Panc1 (cell line): ENCODE measurements around the gene KCNAB1. TPM values are rescaled to one million over a fixed set of nuclear protein-coding genes. Genes with fewer than 3 reads are reported as not detected.

Experiments
- ATAC-seq: fragments of 200-7000 bp; cut with Tn5 transposase; 2 replicates; pipeline ENCODE4 v1.9.1; 2020; ENCODE audit warnings: mild to moderate bottlenecking, moderate library complexity
- BruUV-seq: library from RNA; stranded (reverse); fragments of 400-500 nt; replicated peaks from 2 replicates; lab custom pipeline; 2021; lab: Mats Ljungman, UMichigan
- CTCF ChIA-PET: fragments of 300-600 bp; sonication (Branson Sonifier 250); formaldehyde crosslinking; loops from one replicate; lab custom pipeline; 2022; ENCODE audit warnings: antibody characterized with exemption; lab: Charles Lee
- POLR2A ChIA-PET: fragments of 300-600 bp; sonication (Branson Sonifier 250); formaldehyde crosslinking; loops from one replicate; lab custom pipeline; 2022; ENCODE audit warnings: antibody characterized with exemption; lab: Charles Lee
- DNase-seq: peaks from one replicate; pipeline ENCODE4 v3.0.0-alpha.2; 2010; ENCODE audit warnings: low read depth, low spot score
- H3K27ac ChIP-seq: 2 replicates; pipeline ENCODE4 v1.5.1; 2011; ENCODE audit warnings: mild to moderate bottlenecking, low read length, inconsistent platforms
- H3K27me3 ChIP-seq: fragments of 200-500 bp; sonication (Bioruptor generic); 2 replicates; pipeline ENCODE4 v1.6.0; 2014; ENCODE audit warnings: low read length, inconsistent platforms; ENCODE audit not compliant: control insufficient read depth, insufficient read depth
- H3K36me3 ChIP-seq: fragments of 200-500 bp; sonication (Bioruptor generic); 2 replicates; pipeline ENCODE4 v1.5.1; 2014; ENCODE audit warnings: inconsistent platforms, mild to moderate bottlenecking, low read length, moderate library complexity; ENCODE audit not compliant: control insufficient read depth, insufficient read depth
- H3K4me1 ChIP-seq: 2 replicates; pipeline ENCODE4 v1.5.1; 2011; ENCODE audit warnings: inconsistent platforms, mild to moderate bottlenecking, low read length, moderate library complexity; ENCODE audit not compliant: control insufficient read depth, insufficient read depth
- H3K4me3 ChIP-seq, 2 experiments: 2 replicates each; pipeline ENCODE4 v1.5.1; 2011 to 2012; ENCODE audit warnings: low read depth in 2 of 2, low read length in 2 of 2, mild to moderate bottlenecking in 2 of 2, inconsistent platforms in 1 of 2, moderate library complexity in 1 of 2
- H3K9me3 ChIP-seq: fragments of 200-500 bp; sonication (Bioruptor generic); 2 replicates; pipeline ENCODE4 v1.5.1; 2014; ENCODE audit warnings: low read depth, mild to moderate bottlenecking, inconsistent platforms, low read length, moderate library complexity; ENCODE audit not compliant: control insufficient read depth, insufficient read depth
- POLR2AphosphoS5 ChIP-seq: IDR thresholded peaks from 2 replicates; pipeline ENCODE4 v1.6.1; 2012; ENCODE audit warnings: mild to moderate bottlenecking, low read depth, low read length, moderate library complexity
- REST ChIP-seq, 2 experiments: IDR thresholded peaks; 2 replicates each; pipeline ENCODE4 v1.6.1; 2011 to 2012; ENCODE audit warnings: low read depth in 2 of 2, control low read depth in 1 of 2, low read length in 1 of 2, mild to moderate bottlenecking in 1 of 2, moderate library complexity in 1 of 2; ENCODE audit not compliant: insufficient read depth in 1 of 2
- SIN3A ChIP-seq: IDR thresholded peaks from 2 replicates; pipeline ENCODE4 v1.6.1; 2012; ENCODE audit warnings: low read depth, mild to moderate bottlenecking, low read length, moderate library complexity, borderline replicate concordance; ENCODE audit not compliant: insufficient read depth
- TCF7L2 ChIP-seq: IDR thresholded peaks from 2 replicates; pipeline ENCODE4 v1.6.1; 2011; ENCODE audit warnings: mild to moderate bottlenecking, low read depth, low read length, inconsistent platforms
- in situ Hi-C: cut with HindIII; loops from 2 replicates; pipeline ENCODE4 v1.10.0; 2016; ENCODE audit warnings: low sequenced_read_pairs, low pct_unique_long_range_greater_than_20kb
- intact Hi-C: fragments of 100-400 bp; cut with micrococcal nuclease; formaldehyde crosslinking; loops from one replicate; pipeline ENCODE4 v1.10.0; 2022; ENCODE audit not compliant: unreplicated experiment
- total RNA-seq: library from RNA; stranded (reverse); gene quantifications from one replicate; pipeline ENCODE4 v1.2.1, GENCODE V29; 2021; ENCODE audit not compliant: unreplicated experiment
- TF ChIP-seq, protein P1 (sequence below): fragments of 450-650 bp; IDR thresholded peaks from 2 replicates; pipeline ENCODE4 v1.5.1; 2017; ENCODE audit warnings: mild to moderate bottlenecking

The KCNAB1 gene
- total RNA-seq, 1 experiment from 2014 or later = not detected

- no peak overlapping the region for H3K27ac ChIP-seq
- no peaks in the 10 kb centered on the region for H3K4me1 ChIP-seq
- DNase-seq (no peak), ATAC-seq (no peak)
- no peaks in the 10 kb centered on the region for H3K36me3 ChIP-seq
- ChIA-PET CTCF (no interaction called here), POLR2A (no interaction called here)
- no peaks in the 10 kb centered on the region for H3K9me3 ChIP-seq
- peaks cover 16% of the 10 kb centered on the region for H3K27me3 ChIP-seq
- intact Hi-C loops (no loop called here), in situ Hi-C loops (no loop called here)
- H3K4me3 ChIP-seq = no peak overlapping the region
- TF ChIP-seq POLR2AphosphoS5 (no peak), REST (IDR thresholded peaks at IDR 0.05; ENCODE audit: insufficient read depth in 1 of 2, low read depth in 2 of 2, low read length in 1 of 2) (no peak), SIN3A (no peak), TCF7L2 (no peak)
- TF ChIP-seq, protein P1, sequence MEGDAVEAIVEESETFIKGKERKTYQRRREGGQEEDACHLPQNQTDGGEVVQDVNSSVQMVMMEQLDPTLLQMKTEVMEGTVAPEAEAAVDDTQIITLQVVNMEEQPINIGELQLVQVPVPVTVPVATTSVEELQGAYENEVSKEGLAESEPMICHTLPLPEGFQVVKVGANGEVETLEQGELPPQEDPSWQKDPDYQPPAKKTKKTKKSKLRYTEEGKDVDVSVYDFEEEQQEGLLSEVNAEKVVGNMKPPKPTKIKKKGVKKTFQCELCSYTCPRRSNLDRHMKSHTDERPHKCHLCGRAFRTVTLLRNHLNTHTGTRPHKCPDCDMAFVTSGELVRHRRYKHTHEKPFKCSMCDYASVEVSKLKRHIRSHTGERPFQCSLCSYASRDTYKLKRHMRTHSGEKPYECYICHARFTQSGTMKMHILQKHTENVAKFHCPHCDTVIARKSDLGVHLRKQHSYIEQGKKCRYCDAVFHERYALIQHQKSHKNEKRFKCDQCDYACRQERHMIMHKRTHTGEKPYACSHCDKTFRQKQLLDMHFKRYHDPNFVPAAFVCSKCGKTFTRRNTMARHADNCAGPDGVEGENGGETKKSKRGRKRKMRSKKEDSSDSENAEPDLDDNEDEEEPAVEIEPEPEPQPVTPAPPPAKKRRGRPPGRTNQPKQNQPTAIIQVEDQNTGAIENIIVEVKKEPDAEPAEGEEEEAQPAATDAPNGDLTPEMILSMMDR = no peak
- no TSS peak for BruUV-seq
Observed at GRCh38 chr3:156516961-156517360, 396.6 kb downstream of the KCNAB1 start.

DNA sequence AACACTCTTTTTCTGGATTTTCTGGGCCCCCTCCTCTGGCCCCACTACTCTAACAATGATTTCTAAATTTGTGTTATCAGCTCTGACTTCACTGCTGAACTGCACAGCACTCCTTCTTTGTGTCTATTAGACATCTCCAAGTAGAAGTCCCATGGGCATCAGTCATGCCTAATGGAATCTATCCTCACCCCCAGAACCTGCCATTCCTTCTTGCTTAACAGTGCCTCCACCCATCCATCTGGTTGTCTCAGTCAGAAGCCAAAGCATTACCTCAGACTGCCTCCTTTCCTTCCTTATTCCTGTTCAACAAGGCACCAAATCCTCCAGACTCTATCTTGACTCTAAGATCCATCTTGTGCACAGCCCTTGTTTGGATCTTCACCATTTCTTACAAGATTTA, 398.3 kb downstream of the KCNAB1 start:
- DNase-seq (no peak), ATAC-seq (no peak)
- no peak overlapping the region for H3K27ac ChIP-seq
- in situ Hi-C loops = no loop called here
- ChIA-PET CTCF (no interaction called here), POLR2A (no interaction called here)
- peaks cover 16% of the 10 kb centered on the region for H3K27me3 ChIP-seq
- no peaks in the 10 kb centered on the region for H3K9me3 ChIP-seq
- H3K4me3 ChIP-seq = no peak overlapping the region
- BruUV-seq = no TSS peak
- no peaks in the 10 kb centered on the region for H3K36me3 ChIP-seq
- no peak for TF ChIP-seq POLR2AphosphoS5
- TF ChIP-seq, protein P1 = no peak
- TF ChIP-seq REST (IDR thresholded peaks at IDR 0.05; ENCODE audit: insufficient read depth in 1 of 2, low read depth in 2 of 2, low read length in 1 of 2) = no peak
- TF ChIP-seq SIN3A = no peak
- no peak for TF ChIP-seq TCF7L2
- intact Hi-C loops = no loop called here
- H3K4me1 ChIP-seq = no peaks in the 10 kb centered on the region
